Measurements from ENCODE around the gene KDSR. TPM values are rescaled to one million over a fixed set of nuclear protein-coding genes. Genes with fewer than 3 reads are reported as not detected.

The KDSR gene
- total and polyA plus RNA-seq, 2 of the 13 experiments (the other 11 are each of a cell fraction or from before 2014, with no cell fraction given) = 10.4 to 20.9 TPM

- TF ChIP-seq HIC2 (CRISPR knock-in tag; IDR thresholded peaks at IDR 0.05; ENCODE audit: low read depth) = no peak
- TF ChIP-seq YEATS4 (CRISPR knock-in tag; IDR thresholded peaks at IDR 0.05; ENCODE audit: borderline replicate concordance) = 0 out of 2 replicates have a peak, but pooled peaks have one; percentile 28
- no peak for TF ChIP-seq JDP2 (CRISPR knock-in tag; IDR thresholded peaks at IDR 0.05; ENCODE audit: borderline replicate concordance)
- TF ChIP-seq ZSCAN5A (CRISPR knock-in tag; IDR thresholded peaks at IDR 0.05; ENCODE audit: borderline replicate concordance) = no peak
- TF ChIP-seq BCL3 (CRISPR knock-in tag; IDR thresholded peaks at IDR 0.05) = no peak
- TF ChIP-seq REXO4 (CRISPR knock-in tag; IDR thresholded peaks at IDR 0.05; ENCODE audit: borderline replicate concordance) = no peak
- TF ChIP-seq FIP1L1 (IDR thresholded peaks at IDR 0.05; ENCODE audit: borderline replicate concordance, insufficient read depth, low read depth, low read length) = no peak
- no peak for TF ChIP-seq U2AF2 (IDR thresholded peaks at IDR 0.05; ENCODE audit: low read depth, low read length)
- no peak for TF ChIP-seq ZNF720 (CRISPR knock-in tag; IDR thresholded peaks at IDR 0.05)
- no peak for TF ChIP-seq ZNF329 (CRISPR knock-in tag; IDR thresholded peaks at IDR 0.05; ENCODE audit: low read depth)
- TF ChIP-seq CENPBD1 (CRISPR knock-in tag; IDR thresholded peaks at IDR 0.05; ENCODE audit: borderline replicate concordance, low read depth) = no peak
- TF ChIP-seq ZBTB44 (CRISPR knock-in tag; IDR thresholded peaks at IDR 0.05) = no peak
- TF ChIP-seq ZNF841 (CRISPR knock-in tag; IDR thresholded peaks at IDR 0.05; ENCODE audit: borderline replicate concordance) = no peak
- no peak for TF ChIP-seq DNMT1 (CRISPR knock-in tag; IDR thresholded peaks at IDR 0.05)
- TF ChIP-seq ZNF383 (CRISPR knock-in tag; IDR thresholded peaks at IDR 0.05; ENCODE audit: borderline replicate concordance) = no peak
- no peak for TF ChIP-seq ZNF556 (CRISPR knock-in tag; IDR thresholded peaks at IDR 0.05; ENCODE audit: borderline replicate concordance)
- TF ChIP-seq SIN3B (IDR thresholded peaks at IDR 0.05; ENCODE audit: low read length) = no peak
- TF ChIP-seq POLR2G (IDR thresholded peaks at IDR 0.05; ENCODE audit: low read depth, low read length) = no peak
- TF ChIP-seq ZC3H13 (CRISPR knock-in tag; IDR thresholded peaks at IDR 0.05) = no peak
- no peak for TF ChIP-seq PHB2 (IDR thresholded peaks at IDR 0.05; ENCODE audit: partially characterized antibody)
- no peak for TF ChIP-seq NCOA5 (CRISPR knock-in tag; IDR thresholded peaks at IDR 0.05)
- no peak for TF ChIP-seq RFXAP (CRISPR knock-in tag; IDR thresholded peaks at IDR 0.05; ENCODE audit: borderline replicate concordance)
- TF ChIP-seq ZNF225 (CRISPR knock-in tag; IDR thresholded peaks at IDR 0.05) = no peak
- TF ChIP-seq NFE2L2 (IDR thresholded peaks at IDR 0.05; ENCODE audit: low read length) = no peak
- TF ChIP-seq SKI (IDR thresholded peaks at IDR 0.05; ENCODE audit: partially characterized antibody) = no peak
- TF ChIP-seq ZNF143 (CRISPR knock-in tag; IDR thresholded peaks at IDR 0.05) = no peak
Observed at GRCh38 chr18:63320975-63321265, 46.1 kb downstream of the KDSR start (continued).

Measured in HepG2 (cell line).